Kidney (tissue), 14 donors: ENCODE measurements around the gene KIF5A. TPM values are rescaled to one million over a fixed set of nuclear protein-coding genes. Genes with fewer than 3 reads are reported as not detected.
A peak's percentile ranks its signal among the peaks of the same experiment; 100 is the strongest.

ENCODE experiments used
- DNase-seq, 5 donors: peaks; one replicate each; pipeline ENCODE4 v3.0.0-alpha.2; 2013 to 2020
- FAIRE-seq: peaks from 2 replicates; lab custom pipeline; 2012; peaks lifted over from hg19 to GRCh38; lab: Jason Lieb, UNC
- H3K27ac ChIP-seq, 2 donors: one replicate each; pipeline ENCODE4 v1.7.0; 2013; ENCODE audit warnings: low read depth in 2 of 2, low read length in 2 of 2, inconsistent platforms in 1 of 2
- H3K27me3 ChIP-seq: one replicate; pipeline ENCODE4 v1.7.1; 2013; ENCODE audit warnings: low read length, inconsistent platforms; ENCODE audit not compliant: control insufficient read depth, insufficient read depth
- H3K36me3 ChIP-seq, 3 donors: one replicate each; pipeline versions ENCODE4 v1.7.0 to v1.7.1; 2013; ENCODE audit warnings: low read length in 3 of 3, control low read depth in 1 of 3, inconsistent platforms in 1 of 3; ENCODE audit not compliant: insufficient read depth in 3 of 3, control insufficient read depth in 2 of 3
- H3K4me1 ChIP-seq, 3 donors: one replicate each; pipeline versions ENCODE4 v1.7.0 to v1.7.1; 2013; ENCODE audit warnings: low read length in 3 of 3, inconsistent platforms in 1 of 3, low read depth in 1 of 3; ENCODE audit not compliant: control insufficient read depth in 2 of 3, insufficient read depth in 2 of 3
- H3K4me3 ChIP-seq, 3 donors: one replicate each; pipeline versions ENCODE4 v1.7.0 to v1.8.1; 2013; ENCODE audit warnings: low read length in 3 of 3, control low read depth in 1 of 3, inconsistent platforms in 1 of 3
- H3K9ac ChIP-seq, 3 donors: one replicate each; pipeline versions ENCODE4 v1.7.0 to v1.7.1; 2013; ENCODE audit warnings: low read length in 3 of 3, control low read depth in 1 of 3, inconsistent platforms in 1 of 3
- H3K9me3 ChIP-seq, 3 donors: one replicate each; pipeline versions ENCODE4 v1.7.0 to v1.7.1; 2013; ENCODE audit warnings: low read length in 3 of 3, control low read depth in 1 of 3, inconsistent platforms in 1 of 3; ENCODE audit not compliant: control insufficient read depth in 2 of 3, insufficient read depth in 1 of 3
- CTCF ChIP-seq: IDR thresholded peaks from 3 replicates; pipeline ENCODE4 v1.5.1; 2012; ENCODE audit warnings: mild to moderate bottlenecking, moderate library complexity, borderline replicate concordance; ENCODE audit not compliant: insufficient read depth; ENCODE audit errors: extremely low read depth
- intact Hi-C: fragments of 100-400 bp; cut with DNase I; formaldehyde crosslinking; loops from one replicate; pipeline ENCODE4 v1.11.1; 2022
- polyA plus RNA-seq: library from polyadenylated mRNA; stranded (reverse); fragments of 350-450 nt; fragmentation: Illumina TruSeq; extraction: RNeasy Lipid Tissue Mini Kit (QIAGEN cat#74804); gene quantifications from one replicate; pipeline ENCODE4 v1.2.3, GENCODE V29; 2014; ENCODE audit warnings: low read depth, low replicate concordance; ENCODE audit not compliant: insufficient read depth
- total RNA-seq: library from RNA; stranded (reverse); fragmentation: NEBNext Ultra II Directional; extraction: Animal tissue kit (Norgen Biotek cat#: 25700); gene quantifications from one replicate; pipeline ENCODE4 v1.2.1, GENCODE V29; 2021
- donor health status: control.
- donor health status: control.
- donor health status: control.
- donor health status: control.
- donor health status: control.
- donor health status: DM: yes; HTN: yes; CAD: no.
- donor health status: Normal renal cell carcinoma (clear cell type).

Gene KIF5A
- total and polyA plus RNA-seq, 2 donors from 2014 or later = 0.69 to 1.3 TPM

GRCh38 chr12:57609101-57609780 lies 59.4 kb downstream of the KIF5A start:
- Histone ChIP-seq H3K27ac (no peak overlapping the region), H3K27me3 (no peaks in the 10 kb centered on the region), H3K9ac (no peak overlapping the region), H3K4me3 (no peak overlapping the region), H3K4me1 (peaks cover 0 to 6% (median 0%) of the 10 kb centered on the region in 3 donors), H3K36me3 (no peaks in the 10 kb centered on the region), H3K9me3 (no peaks in the 10 kb centered on the region)
- FAIRE-seq (no peak), DNase-seq (peak in 1 of 5 donors; percentile 37)
- intact Hi-C loops = no loop called here
- TF ChIP-seq CTCF = no peak

GRCh38 chr12:57609781-57610553 lies 60.1 kb downstream of the KIF5A start:
- DNase-seq (peak in 4 of 5 donors; percentile 46 to 85 (median 80)), FAIRE-seq (no peak)
- peak overlapping the region in 2 of 3 donors; percentile 17 to 58 for H3K9ac ChIP-seq
- H3K27me3 ChIP-seq = no peaks in the 10 kb centered on the region
- H3K27ac ChIP-seq = peak overlapping the region; percentile 40 to 51
- no peaks in the 10 kb centered on the region for H3K9me3 ChIP-seq
- H3K4me3 ChIP-seq = peak overlapping the region in 2 of 3 donors; percentile 53 to 54
- H3K36me3 ChIP-seq = no peaks in the 10 kb centered on the region
- no peak for TF ChIP-seq CTCF
- peaks cover 0 to 6% (median 0%) of the 10 kb centered on the region in 3 donors for H3K4me1 ChIP-seq
- intact Hi-C loops = no loop called here

GRCh38 chr12:57610554-57611107 lies 60.8 kb downstream of the KIF5A start:
- peak overlapping the region; percentile 34 to 54 (median 53) for H3K4me3 ChIP-seq
- H3K36me3 ChIP-seq = no peaks in the 10 kb centered on the region
- H3K9ac ChIP-seq = peak overlapping the region in 2 of 3 donors; percentile 17 to 58
- peaks cover 0 to 2% (median 0%) of the 10 kb centered on the region in 3 donors for H3K4me1 ChIP-seq
- intact Hi-C loops = no loop called here
- peak in 4 of 5 donors; percentile 36 to 89 (median 66) for DNase-seq
- no peaks in the 10 kb centered on the region for H3K27me3 ChIP-seq
- no peaks in the 10 kb centered on the region for H3K9me3 ChIP-seq
- no peak for TF ChIP-seq CTCF
- no peak for FAIRE-seq
- peak overlapping the region; percentile 63 to 84 for H3K27ac ChIP-seq
